Kidney (tissue), 14 donors: ENCODE results near the gene HK1. TPM values are rescaled to one million over a fixed set of nuclear protein-coding genes. Genes with fewer than 3 reads are reported as not detected.

ENCODE experiments used
- DNase-seq, 5 donors: peaks; one replicate each; pipeline ENCODE4 v3.0.0-alpha.2; 2013 to 2020
- FAIRE-seq: peaks from 2 replicates; lab custom pipeline; 2012; peaks lifted over from hg19 to GRCh38; lab: Jason Lieb, UNC
- H3K27ac ChIP-seq, 2 donors: one replicate each; pipeline ENCODE4 v1.7.0; 2013; ENCODE audit warnings: low read depth in 2 of 2, low read length in 2 of 2, inconsistent platforms in 1 of 2
- H3K27me3 ChIP-seq: one replicate; pipeline ENCODE4 v1.7.1; 2013; ENCODE audit warnings: low read length, inconsistent platforms; ENCODE audit not compliant: control insufficient read depth, insufficient read depth
- H3K36me3 ChIP-seq, 3 donors: one replicate each; pipeline versions ENCODE4 v1.7.0 to v1.7.1; 2013; ENCODE audit warnings: low read length in 3 of 3, control low read depth in 1 of 3, inconsistent platforms in 1 of 3; ENCODE audit not compliant: insufficient read depth in 3 of 3, control insufficient read depth in 2 of 3
- H3K4me1 ChIP-seq, 3 donors: one replicate each; pipeline versions ENCODE4 v1.7.0 to v1.7.1; 2013; ENCODE audit warnings: low read length in 3 of 3, inconsistent platforms in 1 of 3, low read depth in 1 of 3; ENCODE audit not compliant: control insufficient read depth in 2 of 3, insufficient read depth in 2 of 3
- H3K4me3 ChIP-seq, 3 donors: one replicate each; pipeline versions ENCODE4 v1.7.0 to v1.8.1; 2013; ENCODE audit warnings: low read length in 3 of 3, control low read depth in 1 of 3, inconsistent platforms in 1 of 3
- H3K9ac ChIP-seq, 3 donors: one replicate each; pipeline versions ENCODE4 v1.7.0 to v1.7.1; 2013; ENCODE audit warnings: low read length in 3 of 3, control low read depth in 1 of 3, inconsistent platforms in 1 of 3
- H3K9me3 ChIP-seq, 3 donors: one replicate each; pipeline versions ENCODE4 v1.7.0 to v1.7.1; 2013; ENCODE audit warnings: low read length in 3 of 3, control low read depth in 1 of 3, inconsistent platforms in 1 of 3; ENCODE audit not compliant: control insufficient read depth in 2 of 3, insufficient read depth in 1 of 3
- CTCF ChIP-seq: IDR thresholded peaks from 3 replicates; pipeline ENCODE4 v1.5.1; 2012; ENCODE audit warnings: mild to moderate bottlenecking, moderate library complexity, borderline replicate concordance; ENCODE audit not compliant: insufficient read depth; ENCODE audit errors: extremely low read depth
- intact Hi-C: fragments of 100-400 bp; cut with DNase I; formaldehyde crosslinking; loops from one replicate; pipeline ENCODE4 v1.11.1; 2022
- polyA plus RNA-seq: library from polyadenylated mRNA; stranded (reverse); fragments of 350-450 nt; fragmentation: Illumina TruSeq; extraction: RNeasy Lipid Tissue Mini Kit (QIAGEN cat#74804); gene quantifications from one replicate; pipeline ENCODE4 v1.2.3, GENCODE V29; 2014; ENCODE audit warnings: low read depth, low replicate concordance; ENCODE audit not compliant: insufficient read depth
- total RNA-seq: library from RNA; stranded (reverse); fragmentation: NEBNext Ultra II Directional; extraction: Animal tissue kit (Norgen Biotek cat#: 25700); gene quantifications from one replicate; pipeline ENCODE4 v1.2.1, GENCODE V29; 2021
- donor health status: control.
- donor health status: control.
- donor health status: control.
- donor health status: control.
- donor health status: control.
- donor health status: DM: yes; HTN: yes; CAD: no.
- donor health status: Normal renal cell carcinoma (clear cell type).

Gene HK1
- total and polyA plus RNA-seq, 2 donors from 2014 or later: 35.9 to 84.9 TPM

DNA sequence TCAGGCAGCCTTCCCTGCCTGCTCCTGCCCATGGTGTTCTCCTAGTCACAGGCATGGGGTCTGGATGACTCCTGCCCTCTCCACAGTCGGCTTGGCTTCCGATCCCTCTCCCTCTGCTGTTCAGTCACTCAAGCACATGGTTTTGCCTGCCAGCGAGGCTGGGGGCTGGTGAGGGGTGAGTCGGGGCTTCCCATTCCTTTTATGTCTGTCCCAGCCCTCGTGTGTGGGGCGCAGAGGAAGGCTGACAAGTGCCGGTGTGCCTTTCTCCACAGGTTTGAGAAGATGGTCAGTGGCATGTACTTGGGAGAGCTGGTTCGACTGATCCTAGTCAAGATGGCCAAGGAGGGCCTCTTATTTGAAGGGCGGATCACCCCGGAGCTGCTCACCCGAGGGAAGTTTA lies 98.4 kb downstream of the HK1 start:
- no peak overlapping the region for H3K27ac ChIP-seq
- H3K9ac ChIP-seq: no peak overlapping the region
- FAIRE-seq (no peak), DNase-seq (no peak)
- intact Hi-C loops: no loop called here
- peaks cover 0 to 11% (median 10%) of the 10 kb centered on the region in 3 donors for H3K4me1 ChIP-seq
- TF ChIP-seq CTCF: no peak
- no peak overlapping the region for H3K4me3 ChIP-seq
- no peaks in the 10 kb centered on the region for H3K27me3 ChIP-seq
- no peaks in the 10 kb centered on the region for H3K9me3 ChIP-seq
- peaks cover 3 to 19% (median 10%) of the 10 kb centered on the region in 3 donors for H3K36me3 ChIP-seq

DNA sequence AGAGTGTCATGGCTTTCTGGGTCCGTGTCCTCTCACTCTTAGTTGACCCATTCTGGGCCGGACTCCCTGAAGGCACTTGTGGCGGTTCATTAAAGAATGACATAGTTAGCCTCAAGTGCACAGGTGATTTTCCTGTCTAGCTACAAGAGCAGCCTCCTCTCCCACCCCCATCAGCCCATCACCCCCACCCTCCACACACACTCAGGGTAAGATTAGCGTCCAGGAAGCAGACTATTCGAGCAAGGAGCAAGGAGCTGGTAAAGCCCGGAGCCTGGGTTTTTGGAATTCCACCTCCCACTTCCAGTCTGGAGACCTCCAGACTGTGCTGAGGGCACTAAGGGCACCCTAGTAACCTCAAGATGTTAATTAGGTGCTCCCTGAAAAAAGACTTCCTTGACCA lies 98.9 kb downstream of the HK1 start:
- no peak for TF ChIP-seq CTCF
- no peaks in the 10 kb centered on the region for H3K27me3 ChIP-seq
- no peaks in the 10 kb centered on the region for H3K9me3 ChIP-seq
- no peak for FAIRE-seq
- peaks cover 0 to 11% (median 10%) of the 10 kb centered on the region in 3 donors for H3K4me1 ChIP-seq
- no peak for DNase-seq
- no peak overlapping the region for H3K9ac ChIP-seq
- peaks cover 3 to 19% (median 10%) of the 10 kb centered on the region in 3 donors for H3K36me3 ChIP-seq
- no peak overlapping the region for H3K27ac ChIP-seq
- intact Hi-C loops: no loop called here
- no peak overlapping the region for H3K4me3 ChIP-seq

GRCh38 chr10:69377933-69378332 lies 99.6 kb downstream of the HK1 start:
- Histone ChIP-seq H3K27ac (no peak overlapping the region), H3K36me3 (peaks cover 3 to 22% (median 14%) of the 10 kb centered on the region in 3 donors), H3K9ac (no peak overlapping the region), H3K9me3 (no peaks in the 10 kb centered on the region), H3K27me3 (no peaks in the 10 kb centered on the region), H3K4me1 (peaks cover 0 to 11% (median 10%) of the 10 kb centered on the region in 3 donors), H3K4me3 (no peak overlapping the region)
- no peak for FAIRE-seq
- intact Hi-C loops: no loop called here
- peak in 1 of 5 donors; percentile 76 for DNase-seq
- no peak for TF ChIP-seq CTCF

DNA sequence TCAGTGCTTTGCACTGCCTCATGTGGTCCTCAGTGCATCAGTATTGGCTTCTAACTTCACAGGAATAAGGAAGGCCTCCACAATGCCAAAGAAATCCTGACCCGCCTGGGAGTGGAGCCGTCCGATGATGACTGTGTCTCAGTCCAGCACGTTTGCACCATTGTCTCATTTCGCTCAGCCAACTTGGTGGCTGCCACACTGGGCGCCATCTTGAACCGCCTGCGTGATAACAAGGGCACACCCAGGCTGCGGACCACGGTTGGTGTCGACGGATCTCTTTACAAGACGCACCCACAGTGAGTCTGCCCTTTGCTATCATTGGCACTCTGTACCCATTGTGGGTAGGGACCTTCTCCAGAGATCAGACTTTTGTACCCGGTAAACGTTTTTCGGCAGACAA lies 101.5 kb downstream of the HK1 start:
- no peak for TF ChIP-seq CTCF
- Histone ChIP-seq H3K4me1 (peaks cover 0 to 11% (median 10%) of the 10 kb centered on the region in 3 donors), H3K36me3 (peaks cover 3 to 33% (median 20%) of the 10 kb centered on the region in 3 donors), H3K4me3 (no peak overlapping the region), H3K9me3 (no peaks in the 10 kb centered on the region), H3K27ac (no peak overlapping the region), H3K27me3 (no peaks in the 10 kb centered on the region), H3K9ac (no peak overlapping the region)
- DNase-seq (no peak), FAIRE-seq (no peak)
- intact Hi-C loops: no loop called here
